DMS 273 treated with DMSO at 0.1 percent for 48 hours (cell line): ENCODE results near the gene GNAT1.

Experiments used
- DNase-seq: peaks from one replicate; lab custom pipeline; 2025; lab: John Stamatoyannopoulos, UW

Gene GNAT1

GRCh38 chr3:50163572-50164455 lies 27.6 kb upstream of the GNAT1 start:
- no peak for DNase-seq

GRCh38 chr3:50164481-50164880 lies 26.9 kb upstream of the GNAT1 start:
- no peak for DNase-seq

GRCh38 chr3:50164984-50165909 lies 26.2 kb upstream of the GNAT1 start:
- DNase-seq, result no peak

- no peak for DNase-seq
These were observed 25.4 kb upstream of the GNAT1 start for GRCh38 chr3:50165910-50166538.

- DNase-seq, result no peak
These were observed 24.8 kb upstream of the GNAT1 start for GRCh38 chr3:50166620-50167019.

GRCh38 chr3:50167069-50167840 lies 24.2 kb upstream of the GNAT1 start:
- DNase-seq, result no peak

- no peak for DNase-seq
These were observed 23.6 kb upstream of the GNAT1 start for GRCh38 chr3:50167841-50168209.

GRCh38 chr3:50168388-50168787 lies 23.0 kb upstream of the GNAT1 start:
- DNase-seq, result no peak

- DNase-seq, result no peak
These were observed 22.6 kb upstream of the GNAT1 start for GRCh38 chr3:50168791-50169190.

GRCh38 chr3:50169232-50169832 lies 22.1 kb upstream of the GNAT1 start:
- DNase-seq, result no peak

GRCh38 chr3:50169858-50170257 lies 21.6 kb upstream of the GNAT1 start:
- no peak for DNase-seq

GRCh38 chr3:50170689-50171088 lies 20.7 kb upstream of the GNAT1 start:
- DNase-seq, result no peak

- DNase-seq, result no peak
These were observed 19.7 kb upstream of the GNAT1 start for GRCh38 chr3:50171540-50172301.

GRCh38 chr3:50172626-50173220 lies 18.7 kb upstream of the GNAT1 start:
- no peak for DNase-seq

GRCh38 chr3:50173685-50174516 lies 17.5 kb upstream of the GNAT1 start:
- DNase-seq, result no peak

GRCh38 chr3:50174517-50174895 lies 16.9 kb upstream of the GNAT1 start:
- no peak for DNase-seq

- no peak for DNase-seq
These were observed 16.4 kb upstream of the GNAT1 start for GRCh38 chr3:50174947-50175524.

- DNase-seq, result no peak
These were observed 14.1 kb upstream of the GNAT1 start for GRCh38 chr3:50177346-50177745.

GRCh38 chr3:50179710-50180109 lies 11.7 kb upstream of the GNAT1 start:
- DNase-seq, result no peak
